Stimulated activated CD8-positive, alpha-beta memory T cell treated with anti-CD3 and anti-CD28 coated beads, Interleukin-15, amount 100 ng/mL, for 4 hours (primary cell): ENCODE results near the gene METRNL.

Source experiments
- DNase-seq, 2 donors: peaks; one replicate each; pipeline ENCODE4 v3.0.0-alpha.2; 2020; ENCODE audit warnings: low read depth in 2 of 2

The METRNL gene

DNA sequence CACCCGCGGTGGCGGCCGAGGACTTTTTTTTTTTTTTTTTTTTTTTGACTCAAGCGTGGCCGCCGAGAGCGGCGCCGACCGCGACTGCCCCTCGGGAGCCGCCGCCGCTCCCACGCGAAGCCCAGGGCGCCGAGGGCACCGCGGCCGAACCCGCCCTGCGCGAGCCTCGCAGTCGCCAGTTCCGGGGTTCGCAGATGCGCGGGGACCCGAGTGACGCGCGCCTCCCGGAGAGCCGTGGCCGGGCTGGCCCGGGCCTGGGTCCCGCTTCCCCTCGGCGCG lies 1.1 kb downstream of the METRNL start:
- no peak for DNase-seq

DNA sequence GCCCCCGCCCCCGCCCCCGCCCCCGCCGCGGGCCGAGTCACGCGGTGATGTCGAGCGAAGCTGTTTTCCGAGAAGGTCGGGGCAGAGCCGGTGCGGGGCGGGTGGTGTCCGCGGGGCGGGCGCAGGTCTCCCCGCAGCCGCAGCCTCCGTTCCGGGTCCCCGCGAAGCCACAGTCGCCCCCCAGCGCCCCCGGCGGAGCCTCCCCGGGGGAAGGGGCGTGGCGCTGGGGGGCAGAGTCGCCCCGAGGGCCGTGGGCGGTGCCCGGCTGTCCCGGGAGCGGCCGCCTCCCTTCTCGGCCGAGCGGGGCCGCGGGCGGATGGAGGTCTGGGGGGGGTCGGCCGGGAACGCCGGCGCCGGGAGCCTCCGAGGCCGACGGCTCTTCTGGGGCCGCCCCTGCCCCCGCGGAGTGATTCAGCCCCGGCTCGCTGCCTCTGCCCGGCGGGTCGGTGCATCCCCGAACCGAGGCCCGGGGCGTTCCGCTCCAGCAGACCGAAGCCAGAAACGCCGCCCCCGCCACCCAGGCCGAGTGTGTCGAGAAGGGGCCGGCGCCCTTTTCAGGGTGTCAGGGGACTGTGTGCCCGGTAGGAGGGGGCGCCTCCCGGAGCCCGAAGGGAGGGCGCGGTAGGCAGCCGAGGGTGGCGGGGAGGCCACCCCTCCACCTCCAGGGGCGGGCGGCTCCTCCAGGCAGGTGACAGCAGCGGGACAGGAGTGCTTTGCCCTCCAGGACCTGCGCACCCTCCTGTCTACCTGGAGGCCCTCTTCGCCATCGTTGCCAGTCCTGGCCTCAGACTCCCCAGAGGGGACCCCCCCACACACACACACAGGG lies 1.7 kb downstream of the METRNL start:
- peak; percentile 22 to 44 for DNase-seq

DNA sequence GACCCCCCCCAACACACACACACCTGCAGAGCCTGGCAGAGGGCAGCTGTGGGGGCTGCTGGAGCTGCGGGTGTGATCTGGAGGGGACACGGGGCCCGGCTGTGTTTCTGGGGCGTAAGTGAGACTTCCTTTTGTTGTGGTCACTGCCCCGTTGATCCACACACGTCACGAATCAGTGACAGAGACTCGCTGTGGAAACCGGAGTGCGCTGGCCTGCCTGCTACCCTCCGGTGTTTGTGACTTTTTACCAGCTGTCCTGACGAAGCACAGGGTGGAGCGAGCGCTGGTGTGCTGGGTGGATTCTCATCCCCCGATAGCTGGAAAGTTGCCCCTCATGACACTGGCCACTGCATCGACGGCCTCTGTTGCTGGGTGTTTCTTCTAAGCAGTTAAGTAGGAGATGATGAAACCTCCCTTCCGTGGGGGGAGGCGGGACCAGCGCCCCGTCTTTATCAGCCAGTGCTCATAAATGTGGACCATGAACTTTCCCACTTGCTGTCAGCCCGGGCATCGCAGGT lies 2.3 kb downstream of the METRNL start:
- peak; percentile 21 to 43 for DNase-seq

DNA sequence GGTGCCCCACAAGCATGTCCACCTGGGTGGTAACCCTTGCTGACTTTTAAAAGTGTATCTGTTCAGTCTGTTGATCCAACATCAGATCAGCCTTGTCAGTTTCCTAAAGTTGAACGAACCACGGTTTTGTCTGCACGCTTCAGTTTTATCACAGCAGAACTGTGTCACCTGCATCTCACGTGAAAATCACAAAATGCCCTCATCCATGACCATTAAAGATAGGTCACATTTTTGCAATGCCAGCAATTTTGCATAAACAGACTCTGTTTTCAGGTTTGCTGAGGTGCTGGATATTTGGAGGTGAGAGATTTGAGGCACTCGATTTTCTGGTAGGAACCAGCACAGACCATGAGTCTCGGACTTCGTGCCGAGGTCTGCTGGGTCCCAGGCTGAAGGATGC lies 3.0 kb downstream of the METRNL start:
- DNase-seq: no peak

DNA sequence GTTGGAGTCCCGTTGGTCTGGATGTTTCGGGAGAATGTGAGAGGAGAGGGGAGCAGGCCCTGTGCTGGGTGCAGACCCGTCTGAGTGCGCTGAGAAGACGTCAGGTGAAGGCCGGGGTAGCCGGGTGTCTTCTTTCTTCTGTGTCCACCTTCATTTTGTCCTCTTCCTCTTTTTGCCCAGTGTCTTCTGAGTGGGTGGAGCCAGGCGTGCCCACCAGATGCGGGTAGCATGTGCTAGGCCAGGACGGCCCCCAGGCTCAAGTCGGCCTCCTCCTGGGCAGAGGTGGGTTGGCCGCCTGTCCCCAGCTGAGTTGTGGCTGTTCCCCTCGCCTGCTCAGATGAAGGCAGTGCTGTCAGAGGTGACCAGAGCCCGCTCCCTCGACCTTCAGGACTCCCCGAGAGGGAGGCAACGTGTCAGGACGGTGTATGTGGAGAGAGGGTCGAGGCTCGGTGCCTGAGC lies 3.5 kb downstream of the METRNL start:
- DNase-seq: no peak

DNA sequence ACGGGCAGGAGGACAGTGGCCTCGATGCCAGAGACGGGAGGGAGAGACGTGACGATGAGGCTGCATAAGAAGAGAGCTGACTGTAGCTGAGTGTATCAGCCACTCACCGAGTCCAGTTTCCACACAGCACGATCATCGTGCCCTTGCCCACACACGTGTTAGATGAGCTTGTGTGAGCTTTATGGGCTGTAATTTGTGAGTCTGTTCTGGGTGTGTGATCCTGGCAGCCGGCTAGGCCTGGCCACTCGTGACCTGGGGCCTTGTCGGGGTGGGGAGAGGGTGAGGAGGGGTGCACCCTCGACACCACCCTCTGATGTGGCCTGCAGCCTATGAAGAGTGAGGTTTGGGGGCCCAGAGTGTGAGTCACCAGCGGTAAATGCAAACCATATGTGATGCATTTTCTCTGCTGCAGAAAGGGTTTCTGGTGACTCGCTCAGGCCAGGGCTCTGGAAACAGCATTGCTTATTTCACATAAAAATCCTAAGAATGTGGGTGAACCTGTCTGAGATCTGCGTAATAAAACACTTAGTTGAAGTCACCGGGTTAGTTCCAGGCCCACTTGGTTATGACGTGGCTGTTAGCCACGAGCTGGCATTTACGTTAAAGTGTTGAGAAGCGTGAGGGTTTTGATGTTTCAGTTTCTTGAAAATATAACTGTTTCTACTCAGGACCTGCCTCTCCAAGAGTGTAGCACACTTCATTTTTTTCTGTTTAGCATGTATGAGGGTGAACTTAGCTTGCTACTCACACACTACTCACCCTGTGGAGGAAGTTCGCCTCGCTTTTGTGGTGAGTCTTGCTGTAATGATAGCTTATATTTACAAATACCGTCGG lies 4.2 kb downstream of the METRNL start:
- DNase-seq: peak; percentile 60 to 63

DNA sequence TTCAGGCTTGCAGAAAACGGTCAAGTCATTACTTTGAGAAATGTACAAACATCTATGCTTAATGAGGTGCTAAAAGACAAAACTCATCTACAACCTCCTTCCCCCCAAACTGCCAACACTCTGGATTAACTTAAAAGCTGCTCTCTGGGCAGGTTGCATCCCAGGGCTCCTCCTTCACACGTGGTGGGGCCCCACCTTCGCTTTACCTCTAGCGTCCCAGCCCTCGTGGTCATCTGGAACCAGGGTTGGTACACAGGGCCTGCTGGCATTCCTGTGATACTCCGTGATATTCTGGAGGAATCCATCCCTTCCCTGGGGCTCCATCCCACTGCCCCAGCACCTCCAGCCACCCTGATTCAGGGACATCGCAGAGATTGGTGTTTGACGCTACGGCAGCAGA lies 4.8 kb downstream of the METRNL start:
- no peak for DNase-seq

DNA sequence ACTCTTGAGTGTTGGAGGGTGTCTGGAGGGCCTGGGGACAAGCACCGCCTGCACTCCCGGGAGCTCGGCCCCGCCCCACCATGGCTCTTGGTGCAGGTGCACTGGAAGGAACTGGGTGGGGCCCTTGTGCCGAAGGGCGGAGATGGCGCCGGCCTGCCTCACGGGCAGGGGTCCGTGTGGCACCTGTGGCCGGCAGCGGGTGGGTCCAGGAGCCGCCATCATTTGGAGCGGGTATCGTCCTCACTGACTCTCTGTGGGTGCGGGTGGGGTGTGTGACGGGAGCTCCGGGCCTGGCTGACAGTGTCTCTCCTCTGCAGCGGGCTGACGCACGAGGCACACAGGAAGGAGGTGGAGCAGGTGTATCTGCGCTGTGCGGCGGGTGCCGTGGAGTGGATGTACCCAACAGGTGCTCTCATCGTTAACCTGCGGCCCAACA lies 5.2 kb downstream of the METRNL start:
- no peak for DNase-seq

DNA sequence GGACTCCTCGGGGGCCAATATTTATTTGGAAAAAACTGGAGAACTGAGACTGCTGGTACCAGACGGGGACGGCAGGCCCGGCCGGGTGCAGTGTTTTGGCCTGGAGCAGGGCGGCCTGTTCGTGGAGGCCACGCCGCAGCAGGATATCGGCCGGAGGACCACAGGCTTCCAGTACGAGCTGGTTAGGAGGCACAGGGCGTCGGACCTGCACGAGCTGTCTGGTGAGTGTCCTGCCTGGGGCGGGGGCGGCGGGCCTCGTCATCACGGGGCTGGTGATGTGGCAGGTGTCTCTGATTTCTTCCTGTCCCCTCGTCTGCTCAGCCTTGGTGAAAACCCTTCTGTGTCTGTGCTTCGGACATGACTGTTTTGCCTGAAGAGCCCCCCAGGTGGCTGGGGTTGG lies 5.7 kb downstream of the METRNL start:
- no peak for DNase-seq

DNA sequence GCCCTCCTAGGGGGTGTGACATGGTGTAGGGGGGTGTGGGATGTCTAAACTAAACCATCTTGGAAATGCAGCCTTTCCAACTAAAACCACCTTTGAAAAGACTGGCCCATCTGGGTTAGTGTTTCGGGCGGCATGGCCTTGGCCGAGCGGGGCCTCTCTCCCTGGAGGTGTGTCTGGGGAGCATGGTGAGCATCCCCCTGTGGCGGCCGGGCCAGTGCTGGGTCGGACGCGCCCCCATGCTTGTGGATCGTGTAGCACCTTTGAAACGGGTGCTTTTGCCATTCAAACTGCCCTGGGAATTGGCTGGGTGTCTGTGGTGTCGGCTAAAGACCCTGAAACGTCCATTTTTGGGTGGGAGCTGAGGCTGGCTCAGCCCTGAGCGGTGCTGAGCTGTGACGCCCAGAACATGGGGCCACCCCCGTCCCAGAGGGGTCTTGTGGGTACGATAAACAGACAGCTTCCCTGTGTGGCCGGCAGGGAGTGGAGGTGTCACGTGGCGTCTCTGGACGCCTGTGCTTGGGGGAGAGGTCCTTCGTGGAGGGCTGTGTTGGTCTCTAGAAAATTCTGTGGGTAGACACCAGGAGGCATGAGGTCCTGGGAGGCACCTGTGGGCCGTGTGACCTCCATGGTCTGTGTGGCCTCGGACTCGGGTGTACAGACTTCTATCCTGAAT lies 6.3 kb downstream of the METRNL start:
- no peak for DNase-seq

DNA sequence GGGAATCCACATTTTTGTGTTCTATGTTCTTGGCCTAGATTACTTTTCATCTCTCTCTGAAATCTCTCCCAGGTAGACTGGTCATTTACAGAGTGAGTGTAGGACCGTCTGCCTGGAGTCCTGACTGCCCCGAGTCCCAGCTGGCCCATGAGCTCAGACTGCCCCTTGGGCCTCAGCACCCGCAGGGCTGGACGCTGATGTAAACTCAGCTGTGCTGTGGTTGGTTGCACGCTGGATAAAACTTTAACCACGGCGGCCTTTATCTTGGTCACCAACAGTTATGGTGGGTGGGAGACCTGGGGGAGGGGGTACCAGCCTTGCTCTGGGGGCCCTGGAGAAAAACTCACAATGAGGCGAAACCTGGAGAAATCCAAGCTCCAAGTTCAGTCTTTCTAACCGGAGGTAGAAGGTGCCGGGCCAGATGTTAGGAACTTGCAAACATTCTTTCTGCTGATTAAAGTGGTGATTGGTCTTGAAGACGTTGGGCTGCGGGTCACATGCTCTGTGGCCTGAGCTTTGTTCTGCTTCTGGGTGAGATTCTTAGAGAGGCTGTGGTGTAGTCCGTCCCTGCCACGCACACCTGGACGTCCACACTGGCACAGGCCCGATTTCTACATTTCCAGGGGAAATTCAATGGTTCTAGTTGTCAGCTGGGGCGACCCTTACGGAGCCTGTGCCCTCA lies 6.9 kb downstream of the METRNL start:
- DNase-seq: no peak

DNA sequence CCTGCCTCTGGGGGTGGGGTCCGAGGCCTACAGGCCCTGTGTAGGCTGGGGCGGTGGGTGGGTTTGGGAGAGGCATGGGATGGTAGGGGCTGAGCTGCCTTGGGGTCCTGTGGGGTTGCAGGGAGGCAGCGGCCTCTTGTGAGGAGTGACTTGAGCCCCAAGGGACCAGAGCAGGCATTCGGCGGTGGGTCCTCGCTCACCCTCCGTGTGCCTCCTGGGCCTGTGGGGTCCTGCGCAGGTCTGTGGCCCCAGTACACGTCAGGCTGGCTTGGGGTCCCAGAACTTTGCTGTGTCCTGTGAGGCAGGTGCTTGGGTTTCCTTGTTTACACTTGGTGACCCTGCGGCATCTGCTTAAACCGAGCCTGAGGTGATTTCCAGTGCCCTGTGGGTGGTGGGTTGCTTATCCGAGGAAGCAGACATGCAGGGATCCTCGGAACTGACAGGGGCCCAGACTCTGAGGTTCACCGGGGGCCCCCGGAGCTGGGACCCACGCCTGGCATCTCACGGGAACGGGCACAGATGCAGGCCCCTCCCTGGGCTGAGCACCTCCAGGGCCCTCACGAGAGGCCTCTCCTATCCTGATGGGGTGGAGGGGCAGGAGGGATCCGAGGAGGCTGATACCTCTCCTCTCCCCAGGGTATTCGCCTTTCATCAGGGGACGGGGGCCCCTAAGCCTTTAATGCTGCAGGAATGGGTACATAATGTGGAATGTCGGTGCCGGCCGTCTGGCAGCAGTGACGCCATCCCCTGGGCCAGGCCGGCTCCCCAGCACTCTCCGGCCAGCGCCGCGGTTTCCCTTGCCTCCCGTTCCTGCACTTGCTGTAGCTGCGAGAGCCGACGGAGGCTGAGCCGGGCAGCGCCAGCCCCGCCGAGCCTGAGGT lies 7.7 kb downstream of the METRNL start:
- DNase-seq: no peak

DNA sequence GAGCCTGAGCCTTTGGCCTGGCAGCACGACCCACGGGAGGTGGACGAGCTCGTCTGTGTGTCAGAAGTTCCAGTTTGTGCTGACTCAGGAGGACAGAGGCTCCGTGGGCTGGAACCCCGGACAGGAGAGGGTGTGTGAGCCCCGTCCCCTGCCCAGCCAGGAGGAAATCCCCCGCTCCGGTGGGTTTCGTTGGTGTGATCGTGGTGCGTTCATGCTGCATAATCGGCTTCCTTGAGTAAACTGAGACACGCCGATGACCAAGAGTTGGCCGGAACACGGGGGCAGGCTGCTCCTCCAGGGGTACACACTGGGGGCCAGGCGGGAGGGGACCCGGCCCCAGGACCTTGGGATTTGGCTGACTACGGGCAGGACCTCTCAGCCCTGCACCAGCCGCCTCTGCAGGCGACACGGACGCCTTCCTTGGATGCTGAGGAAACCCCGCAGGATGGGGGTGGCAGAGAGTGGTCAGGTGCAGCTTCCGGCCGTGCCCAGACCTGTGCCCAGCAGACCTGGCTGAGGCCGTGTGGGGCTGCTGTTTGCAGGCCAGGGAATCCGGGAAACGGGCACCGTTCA lies 8.5 kb downstream of the METRNL start:
- no peak for DNase-seq

DNA sequence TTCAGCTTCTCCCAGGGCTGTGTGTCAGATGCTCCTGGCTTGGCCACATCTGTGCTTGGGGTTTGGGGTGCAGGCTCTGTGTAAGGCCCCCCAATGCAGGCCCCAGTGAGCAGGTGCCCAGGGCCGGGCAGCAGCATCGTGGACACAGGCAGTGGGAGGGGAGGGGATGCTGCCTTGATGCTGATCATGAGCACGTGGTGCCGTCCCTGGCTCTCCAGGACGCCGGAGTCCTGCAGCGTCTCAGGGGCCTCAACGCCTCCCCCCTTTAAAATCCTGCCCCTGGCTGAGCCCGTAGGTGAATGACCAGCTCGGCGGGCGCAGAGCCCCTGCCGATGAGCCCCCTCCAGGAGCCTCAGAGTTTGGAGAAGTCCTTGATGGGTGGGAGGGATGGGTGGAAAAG lies 9.0 kb downstream of the METRNL start:
- DNase-seq: no peak

DNA sequence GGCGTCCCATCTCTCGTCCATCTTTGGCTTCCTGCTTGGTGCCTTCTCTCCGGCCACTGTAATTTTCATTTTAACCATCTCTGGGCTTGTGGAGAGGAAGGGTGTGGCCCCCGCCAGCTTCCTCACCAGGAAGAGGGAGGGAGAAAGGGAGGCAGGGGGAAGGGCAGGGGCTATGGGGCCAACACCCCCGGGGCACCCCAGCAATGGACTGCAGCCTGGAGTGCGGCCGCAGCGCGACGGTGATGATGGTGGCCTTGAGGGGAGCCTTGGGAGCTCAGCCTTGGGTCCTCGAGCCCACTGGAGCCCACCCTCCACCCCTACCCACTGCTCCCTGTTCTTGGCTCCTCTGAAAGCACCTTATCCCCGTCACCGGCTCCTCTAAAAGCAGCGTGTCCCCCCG lies 9.5 kb downstream of the METRNL start:
- DNase-seq: no peak

DNA sequence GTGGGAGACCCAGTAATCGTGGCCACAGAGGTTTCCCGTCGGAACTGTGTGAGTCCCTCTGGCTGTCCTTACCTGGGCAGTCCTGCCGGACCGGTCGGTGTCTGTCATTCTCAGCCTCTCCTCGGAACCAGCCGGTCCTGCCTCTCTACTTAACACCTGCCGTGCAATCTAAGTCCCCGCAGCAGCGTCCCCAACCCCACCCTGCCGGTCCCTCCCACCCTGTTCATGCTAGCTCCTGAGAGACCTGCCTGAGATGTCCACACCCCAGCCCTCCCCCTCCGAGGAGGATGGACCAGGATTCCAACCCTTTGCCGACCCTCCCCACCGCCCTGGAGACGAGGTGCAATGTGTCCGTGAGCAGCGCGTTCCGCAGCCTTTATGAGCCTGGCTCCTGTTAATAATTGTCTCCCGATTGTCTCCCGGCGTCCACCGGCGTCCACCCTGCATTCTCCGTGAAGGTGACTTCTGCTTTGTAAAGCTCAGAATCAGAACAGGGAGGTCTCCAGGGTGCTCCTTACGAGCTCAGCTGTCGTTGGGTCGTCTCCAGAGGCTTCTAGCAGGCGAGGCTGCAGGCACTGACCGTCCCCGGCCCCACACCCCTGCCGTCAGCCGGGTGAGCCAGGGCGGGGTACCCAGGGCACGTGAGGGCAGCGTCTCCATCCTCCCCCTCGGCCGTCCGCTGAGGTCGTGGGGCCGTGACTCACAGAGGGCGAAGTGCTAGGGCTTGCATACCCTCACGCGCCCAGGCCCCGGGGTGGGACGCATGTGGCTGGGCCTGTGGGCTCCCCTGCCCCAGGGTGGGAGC lies 10.1 kb downstream of the METRNL start:
- no peak for DNase-seq

DNA sequence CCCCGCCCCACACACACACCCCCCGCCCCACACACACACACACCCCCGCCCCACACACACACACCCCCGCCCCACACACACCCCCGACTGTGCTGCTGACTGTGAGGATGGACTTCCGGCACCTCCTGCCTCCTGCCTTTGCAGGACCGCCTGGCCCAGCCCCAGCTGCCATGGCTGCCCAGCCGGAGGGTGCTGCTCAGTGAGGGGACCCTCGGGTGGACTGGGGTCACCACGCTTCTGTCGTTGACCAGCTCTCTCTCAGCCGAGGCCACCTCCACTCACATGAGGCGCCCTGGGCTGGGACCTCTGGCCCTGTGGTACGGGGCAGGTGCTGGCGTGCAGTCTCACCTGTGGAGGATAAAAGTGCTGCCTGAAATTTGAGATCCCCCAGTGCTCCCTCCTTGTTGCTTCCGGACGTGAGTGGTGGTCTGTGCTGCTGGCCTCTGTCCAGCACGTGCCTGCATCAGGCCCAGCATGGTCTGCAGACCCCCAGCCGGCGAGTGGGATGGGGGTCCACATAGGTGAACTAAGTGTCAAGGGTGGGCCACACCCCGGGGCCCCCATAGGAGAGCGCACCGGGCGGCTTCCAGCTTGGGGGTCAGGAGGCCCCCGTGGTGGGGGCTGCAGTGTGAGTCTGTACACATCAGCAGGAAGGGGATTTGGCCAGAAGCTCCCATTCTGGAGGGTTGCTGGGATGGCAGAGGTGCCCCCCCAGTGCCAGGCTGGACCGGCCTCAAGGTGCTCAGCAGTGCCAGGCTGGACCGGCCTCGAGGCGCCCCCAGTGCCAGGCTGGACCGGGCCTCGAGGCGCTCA lies 11.2 kb downstream of the METRNL start:
- no peak for DNase-seq

DNA sequence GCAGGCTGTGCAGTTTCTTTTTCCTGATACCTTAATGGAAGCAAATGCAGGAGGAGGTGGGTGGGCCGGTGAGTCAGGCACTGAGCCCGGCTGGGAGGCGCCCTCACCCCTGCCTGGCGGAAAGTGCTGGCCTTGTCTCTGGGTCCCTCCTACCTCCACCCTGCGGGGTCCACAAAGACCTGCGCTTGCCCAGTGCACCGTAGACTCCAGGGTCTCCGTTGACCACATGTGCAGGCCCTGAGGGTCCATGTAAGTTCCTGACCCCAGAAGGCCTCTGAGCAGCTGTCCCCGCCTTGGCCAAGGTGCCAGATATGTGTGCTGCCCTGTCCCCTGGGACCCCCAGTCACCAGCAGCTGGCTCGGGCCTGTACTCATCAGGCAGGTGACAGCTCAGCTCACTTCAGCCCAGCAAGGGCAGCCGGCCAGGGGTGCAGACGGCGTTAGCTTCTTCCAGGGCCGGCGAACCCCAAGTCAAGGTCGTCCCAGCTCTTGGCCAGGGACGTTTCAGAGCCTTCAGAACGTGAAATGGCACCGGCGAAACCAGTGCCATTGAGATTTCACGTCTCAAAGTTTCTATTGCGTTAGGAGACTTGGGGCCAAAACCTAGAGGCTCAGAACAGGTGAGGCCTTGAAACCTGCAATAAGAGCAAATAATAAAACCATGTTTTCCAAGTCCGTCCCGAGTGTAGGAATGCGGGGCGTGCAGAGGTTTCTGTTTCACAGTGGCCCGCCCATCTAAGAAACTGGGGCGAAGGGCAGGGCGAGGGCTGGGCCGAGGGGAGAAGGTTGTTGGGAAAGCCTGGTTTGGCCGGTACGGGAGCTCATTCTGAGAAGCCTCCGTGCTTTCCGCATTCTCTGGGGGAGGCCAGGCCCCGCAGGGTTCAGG lies 12.1 kb downstream of the METRNL start:
- no peak for DNase-seq
